Progenitor cell of endocrine pancreas (in vitro differentiated cells): ENCODE results near the gene LEMD1. TPM values are rescaled to one million over a fixed set of nuclear protein-coding genes. Genes with fewer than 3 reads are reported as not detected.
"Not testable (repeated sequence)": the region's sequence is repeated elsewhere in the genome, so short reads cannot be mapped to it uniquely, and the experiment has no call there.

Experiments
- DNase-seq: peaks from one replicate; pipeline ENCODE4 v3.0.0; 2021; ENCODE audit warnings: low spot score; ENCODE audit not compliant: unreplicated experiment
- H3K27ac Mint-ChIP-seq: 2 replicates; pipeline ENCODE4 v1.8.0; 2021; ENCODE audit warnings: mild to moderate bottlenecking, moderate library complexity, mixed read lengths
- H3K27me3 Mint-ChIP-seq: 2 replicates; pipeline ENCODE4 v1.8.0; 2021; ENCODE audit warnings: mixed read lengths
- H3K36me3 Mint-ChIP-seq: 2 replicates; pipeline ENCODE4 v1.8.0; 2022; ENCODE audit warnings: mixed read lengths; ENCODE audit not compliant: insufficient read depth
- H3K4me1 Mint-ChIP-seq: 2 replicates; pipeline ENCODE4 v1.8.0; 2021; ENCODE audit warnings: low read depth, mixed read lengths
- H3K4me3 Mint-ChIP-seq: 2 replicates; pipeline ENCODE4 v1.8.0; 2021; ENCODE audit warnings: low read depth, mild to moderate bottlenecking, moderate library complexity, mixed read lengths
- H3K9me3 Mint-ChIP-seq: 2 replicates; pipeline ENCODE4 v1.8.0; 2021; ENCODE audit warnings: low read depth, mixed read lengths
- total RNA-seq: library from RNA; stranded (reverse); gene quantifications from 2 replicates; pipeline ENCODE4 v1.2.1, GENCODE V29; 2021
- TF ChIP-seq, protein P1 (sequence below): fragments of 200-600 bp; sonication (generic); IDR thresholded peaks from one replicate; pipeline ENCODE4 v1.5.0; 2021; ENCODE audit warnings: antibody characterized with exemption, mild to moderate bottlenecking; ENCODE audit not compliant: unreplicated experiment

Gene LEMD1
- total RNA-seq, 1 donor from 2014 or later = 13.9 TPM

DNA sequence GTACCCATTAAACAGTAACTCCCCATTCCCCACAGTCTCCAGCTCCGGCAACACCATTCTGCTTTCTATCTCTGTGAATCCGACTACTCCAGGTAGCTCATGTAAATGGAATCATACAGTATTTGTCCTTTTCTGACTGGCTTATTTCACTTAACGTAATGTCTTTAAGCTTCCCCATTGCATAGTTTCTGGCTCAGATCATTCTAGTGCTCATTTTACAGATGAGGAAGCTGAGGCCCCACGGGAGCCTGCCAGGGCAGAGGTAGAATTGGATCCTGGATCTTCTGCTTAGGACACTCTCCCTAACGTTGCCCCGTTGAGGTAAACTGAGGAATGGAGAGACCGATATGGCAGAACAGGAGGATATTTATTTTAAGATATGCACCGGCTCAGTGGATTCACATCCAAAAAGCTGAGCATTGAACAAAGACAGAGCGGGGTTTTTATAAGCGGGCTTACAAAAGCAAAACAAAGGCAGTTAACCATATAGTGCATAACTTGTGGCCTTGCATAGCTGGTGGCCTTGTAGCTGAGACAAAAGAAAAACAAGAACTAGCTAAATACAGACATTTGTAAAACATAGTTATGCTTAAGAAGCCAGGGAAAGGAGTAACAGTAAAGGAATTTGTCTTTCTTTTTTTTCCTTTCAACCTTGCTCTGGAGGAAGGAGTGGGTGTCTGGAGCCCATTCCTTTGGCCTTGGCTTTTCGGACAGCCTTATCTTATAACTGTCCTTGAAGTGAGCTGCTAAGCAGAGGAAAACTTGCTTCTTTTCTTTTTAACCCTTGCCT is 49.8 kb downstream of the LEMD1 start:
- Mint-ChIP-seq H3K27ac (no peak overlapping the region), H3K27me3 (peaks cover 44% of the 10 kb centered on the region), H3K4me3 (no peak overlapping the region), H3K36me3 (no peaks in the 10 kb centered on the region), H3K4me1 (peaks cover 13% of the 10 kb centered on the region), H3K9me3 (no peaks in the 10 kb centered on the region)
- TF ChIP-seq, protein P1, sequence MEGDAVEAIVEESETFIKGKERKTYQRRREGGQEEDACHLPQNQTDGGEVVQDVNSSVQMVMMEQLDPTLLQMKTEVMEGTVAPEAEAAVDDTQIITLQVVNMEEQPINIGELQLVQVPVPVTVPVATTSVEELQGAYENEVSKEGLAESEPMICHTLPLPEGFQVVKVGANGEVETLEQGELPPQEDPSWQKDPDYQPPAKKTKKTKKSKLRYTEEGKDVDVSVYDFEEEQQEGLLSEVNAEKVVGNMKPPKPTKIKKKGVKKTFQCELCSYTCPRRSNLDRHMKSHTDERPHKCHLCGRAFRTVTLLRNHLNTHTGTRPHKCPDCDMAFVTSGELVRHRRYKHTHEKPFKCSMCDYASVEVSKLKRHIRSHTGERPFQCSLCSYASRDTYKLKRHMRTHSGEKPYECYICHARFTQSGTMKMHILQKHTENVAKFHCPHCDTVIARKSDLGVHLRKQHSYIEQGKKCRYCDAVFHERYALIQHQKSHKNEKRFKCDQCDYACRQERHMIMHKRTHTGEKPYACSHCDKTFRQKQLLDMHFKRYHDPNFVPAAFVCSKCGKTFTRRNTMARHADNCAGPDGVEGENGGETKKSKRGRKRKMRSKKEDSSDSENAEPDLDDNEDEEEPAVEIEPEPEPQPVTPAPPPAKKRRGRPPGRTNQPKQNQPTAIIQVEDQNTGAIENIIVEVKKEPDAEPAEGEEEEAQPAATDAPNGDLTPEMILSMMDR = no peak
- no peak for DNase-seq

GRCh38 chr1:205370780-205371179 is 51.1 kb downstream of the LEMD1 start:
- no peak overlapping the region for H3K4me3 Mint-ChIP-seq
- H3K4me1 Mint-ChIP-seq = peaks cover 9% of the 10 kb centered on the region

GRCh38 chr1:205369701-205370123 is 52.1 kb downstream of the LEMD1 start:
- Mint-ChIP-seq H3K27ac (no peak overlapping the region), H3K4me3 (no peak overlapping the region), H3K9me3 (no peaks in the 10 kb centered on the region), H3K27me3 (peaks cover 29% of the 10 kb centered on the region), H3K36me3 (no peaks in the 10 kb centered on the region), H3K4me1 (peaks cover 11% of the 10 kb centered on the region)
- no peak for DNase-seq
- TF ChIP-seq, protein P1 = no peak

More at GRCh38 chr1:205370780-205371179, 51.1 kb downstream of the LEMD1 start:
- Mint-ChIP-seq H3K27ac (no peak overlapping the region), H3K9me3 (no peaks in the 10 kb centered on the region), H3K27me3 (peaks cover 36% of the 10 kb centered on the region), H3K36me3 (no peaks in the 10 kb centered on the region)
- TF ChIP-seq, protein P1 = no peak
- no peak for DNase-seq

GRCh38 chr1:205368478-205368877 is 53.4 kb downstream of the LEMD1 start:
- H3K27me3 Mint-ChIP-seq = peaks cover 17% of the 10 kb centered on the region
- no peaks in the 10 kb centered on the region for H3K9me3 Mint-ChIP-seq
- H3K4me3 Mint-ChIP-seq = no peak overlapping the region
- H3K36me3 Mint-ChIP-seq = no peaks in the 10 kb centered on the region
- no peak for DNase-seq
- H3K27ac Mint-ChIP-seq = no peak overlapping the region
- peaks cover 11% of the 10 kb centered on the region for H3K4me1 Mint-ChIP-seq
- TF ChIP-seq, protein P1 = no peak

- Mint-ChIP-seq H3K36me3 (no peaks in the 10 kb centered on the region), H3K9me3 (no peaks in the 10 kb centered on the region), H3K4me1 (peaks cover 3% of the 10 kb centered on the region), H3K4me3 (no peak overlapping the region), H3K27me3 (peaks cover 20% of the 10 kb centered on the region), H3K27ac (no peak overlapping the region)
- TF ChIP-seq, protein P1 = no peak
- no peak for DNase-seq
Observed at GRCh38 chr1:205365945-205366463, 55.9 kb downstream of the LEMD1 start.

- not testable (repeated sequence) for H3K4me3 Mint-ChIP-seq, H3K9me3 Mint-ChIP-seq, H3K27ac Mint-ChIP-seq, H3K4me1 Mint-ChIP-seq, H3K36me3 Mint-ChIP-seq, DNase-seq
- peaks cover 27% of the 10 kb centered on the region for H3K27me3 Mint-ChIP-seq
Observed at GRCh38 chr1:205365086-205365485, 56.8 kb downstream of the LEMD1 start.
